HEK293 (cell line): ENCODE measurements around the gene WDR7.

Experiments used
- CTCF ChIA-PET: fragments of 350-600 bp; formaldehyde crosslinking; extraction: SDS; loops from one replicate; lab custom pipeline; 2021; ENCODE audit warnings: antibody characterized with exemption; lab: Yijun Ruan, JAX
- POLR2A ChIA-PET: fragments of 300-600 bp; formaldehyde crosslinking; extraction: SDS; loops from one replicate; lab custom pipeline; 2020; ENCODE audit warnings: antibody characterized with exemption, inconsistent platforms; lab: Yijun Ruan, JAX
- H3K27ac ChIP-seq: fragments of 200-500 bp; sonication (Bioruptor generic); 2 replicates; pipeline ENCODE4 v1.5.1; 2014; ENCODE audit warnings: low read depth, low read length, control low read depth, inconsistent platforms; ENCODE audit errors: extremely low read depth
- H3K36me3 ChIP-seq, 2 experiments: fragments of 200-500 bp in 1 of 2; sonication (Bioruptor generic) in 1 of 2; 1 replicate in 1 of 2; 2 replicates in 1 of 2; pipeline ENCODE4 v1.5.1; 2014 to 2017; ENCODE audit warnings: inconsistent platforms in 2 of 2, low read length in 2 of 2; ENCODE audit not compliant: control insufficient read depth in 2 of 2, insufficient read depth in 1 of 2
- H3K4me1 ChIP-seq: fragments of 200-500 bp; sonication (Bioruptor generic); 2 replicates; pipeline ENCODE4 v1.5.1; 2014; ENCODE audit warnings: mild to moderate bottlenecking, low read length, inconsistent platforms; ENCODE audit not compliant: control insufficient read depth, insufficient read depth
- H3K4me3 ChIP-seq: 2 replicates; pipeline ENCODE4 v1.5.1; 2011; ENCODE audit warnings: low read depth, mild to moderate bottlenecking, control low read depth, low read length, moderate library complexity
- H3K9me3 ChIP-seq: fragments of 200-500 bp; sonication (Bioruptor generic); 2 replicates; pipeline ENCODE4 v1.5.1; 2014; ENCODE audit warnings: low read depth, low read length, inconsistent platforms; ENCODE audit not compliant: control insufficient read depth, insufficient read depth
- GLI4 ChIP-seq: fragments of 450-650 bp; formaldehyde crosslinking; IDR thresholded peaks from 2 replicates; pipeline ENCODE4 v1.5.1; 2016; ENCODE audit warnings: missing biosample characterization, missing genetic modification characterization
- RBAK ChIP-seq: fragments of 450-650 bp; formaldehyde crosslinking; IDR thresholded peaks from 2 replicates; pipeline ENCODE4 v1.5.1; 2016; ENCODE audit warnings: missing biosample characterization, missing genetic modification characterization
- SALL2 ChIP-seq: fragments of 450-650 bp; formaldehyde crosslinking; IDR thresholded peaks from 2 replicates; pipeline ENCODE4 v1.5.0; 2017; ENCODE audit warnings: missing biosample characterization, mild to moderate bottlenecking, missing genetic modification characterization, borderline replicate concordance
- TCF7L2 ChIP-seq: IDR thresholded peaks from 2 replicates; pipeline ENCODE4 v1.6.1; 2011; ENCODE audit warnings: low read depth, mild to moderate bottlenecking, inconsistent platforms, low read length, moderate library complexity, borderline replicate concordance
- ZEB2 ChIP-seq: fragments of 450-650 bp; formaldehyde crosslinking; IDR thresholded peaks from 2 replicates; pipeline ENCODE4 v1.5.1; 2016; ENCODE audit warnings: missing biosample characterization, missing genetic modification characterization
- ZIC2 ChIP-seq: fragments of 450-650 bp; formaldehyde crosslinking; IDR thresholded peaks from 2 replicates; pipeline ENCODE4 v1.5.1; 2016; ENCODE audit warnings: missing biosample characterization, missing genetic modification characterization
- ZNF174 ChIP-seq: fragments of 450-650 bp; formaldehyde crosslinking; IDR thresholded peaks from 2 replicates; pipeline ENCODE4 v1.5.0; 2017; ENCODE audit warnings: missing biosample characterization, mild to moderate bottlenecking, missing genetic modification characterization
- ZNF2 ChIP-seq: fragments of 450-650 bp; formaldehyde crosslinking; IDR thresholded peaks from 2 replicates; pipeline ENCODE4 v1.5.1; 2016; ENCODE audit warnings: missing biosample characterization, missing genetic modification characterization
- ZNF221 ChIP-seq: fragments of 450-650 bp; formaldehyde crosslinking; IDR thresholded peaks from 2 replicates; pipeline ENCODE4 v1.5.1; 2017; ENCODE audit warnings: missing biosample characterization, missing genetic modification characterization, borderline replicate concordance
- ZNF24 ChIP-seq: fragments of 450-650 bp; formaldehyde crosslinking; IDR thresholded peaks from 2 replicates; pipeline ENCODE4 v1.5.1; 2016; ENCODE audit warnings: missing biosample characterization, missing genetic modification characterization
- ZNF394 ChIP-seq: fragments of 450-650 bp; formaldehyde crosslinking; IDR thresholded peaks from 2 replicates; pipeline ENCODE4 v1.5.1; 2016; ENCODE audit warnings: missing biosample characterization, missing genetic modification characterization, mild to moderate bottlenecking, moderate library complexity, borderline replicate concordance
- ZNF416 ChIP-seq: fragments of 450-650 bp; formaldehyde crosslinking; IDR thresholded peaks from 2 replicates; pipeline ENCODE4 v1.5.1; 2016; ENCODE audit warnings: missing biosample characterization, missing genetic modification characterization
- ZNF529 ChIP-seq: fragments of 450-650 bp; formaldehyde crosslinking; IDR thresholded peaks from 2 replicates; pipeline ENCODE4 v1.5.1; 2017; ENCODE audit warnings: missing genetic modification characterization, missing biosample characterization; ENCODE audit not compliant: insufficient replicate concordance
- ZNF549 ChIP-seq: fragments of 450-650 bp; IDR thresholded peaks from 2 replicates; pipeline ENCODE4 v1.5.1; 2018; ENCODE audit warnings: missing biosample characterization, missing genetic modification characterization, mild to moderate bottlenecking, inconsistent platforms, moderate library complexity
- ZNF555 ChIP-seq: fragments of 450-650 bp; formaldehyde crosslinking; conservative IDR thresholded peaks from 2 replicates; pipeline ENCODE4 v1.5.1; 2017; ENCODE audit warnings: missing biosample characterization, mild to moderate bottlenecking, missing genetic modification characterization, inconsistent platforms
- ZNF561 ChIP-seq: fragments of 450-650 bp; IDR thresholded peaks from 2 replicates; pipeline ENCODE4 v1.5.1; 2018; ENCODE audit warnings: missing biosample characterization, missing genetic modification characterization, borderline replicate concordance
- TF ChIP-seq, protein P1 (sequence below): fragments of 450-650 bp; formaldehyde crosslinking; IDR thresholded peaks from 2 replicates; pipeline ENCODE4 v1.5.1; 2016; ENCODE audit warnings: missing biosample characterization, missing genetic modification characterization, low read depth
- TF ChIP-seq, protein P2 (sequence below): fragments of 450-650 bp; formaldehyde crosslinking; IDR thresholded peaks from 2 replicates; pipeline ENCODE4 v1.5.1; 2016; ENCODE audit warnings: missing biosample characterization, missing genetic modification characterization
- TF ChIP-seq, protein P3 (sequence below): fragments of 450-650 bp; formaldehyde crosslinking; IDR thresholded peaks from 2 replicates; pipeline ENCODE4 v1.5.1; 2016; ENCODE audit warnings: missing biosample characterization, missing genetic modification characterization, low read depth
- TF ChIP-seq, protein P4 (sequence below): fragments of 450-650 bp; formaldehyde crosslinking; IDR thresholded peaks from 2 replicates; pipeline ENCODE4 v1.5.1; 2016; ENCODE audit warnings: missing biosample characterization, missing genetic modification characterization

WDR7 gene

DNA sequence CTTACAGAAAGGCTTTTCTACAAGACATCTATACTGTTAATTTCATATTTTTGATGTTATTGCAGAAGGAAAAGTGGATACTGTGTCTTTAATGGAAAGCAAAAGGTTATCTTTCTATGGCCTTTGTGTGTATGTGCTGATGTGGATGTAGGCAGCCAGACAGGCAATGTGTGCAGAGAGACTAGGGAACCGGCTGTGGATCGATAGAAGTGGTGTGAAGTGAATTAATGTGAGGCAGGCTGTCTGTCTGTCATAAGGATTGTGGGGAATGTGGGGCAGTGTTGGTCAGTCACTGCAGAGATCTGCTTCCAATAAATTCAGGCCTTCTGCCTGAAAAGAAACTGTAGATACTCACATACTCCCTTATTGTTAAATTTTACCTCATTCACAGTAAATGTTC is 156.7 kb downstream of the WDR7 start (continued):
- TF ChIP-seq, protein P1, sequence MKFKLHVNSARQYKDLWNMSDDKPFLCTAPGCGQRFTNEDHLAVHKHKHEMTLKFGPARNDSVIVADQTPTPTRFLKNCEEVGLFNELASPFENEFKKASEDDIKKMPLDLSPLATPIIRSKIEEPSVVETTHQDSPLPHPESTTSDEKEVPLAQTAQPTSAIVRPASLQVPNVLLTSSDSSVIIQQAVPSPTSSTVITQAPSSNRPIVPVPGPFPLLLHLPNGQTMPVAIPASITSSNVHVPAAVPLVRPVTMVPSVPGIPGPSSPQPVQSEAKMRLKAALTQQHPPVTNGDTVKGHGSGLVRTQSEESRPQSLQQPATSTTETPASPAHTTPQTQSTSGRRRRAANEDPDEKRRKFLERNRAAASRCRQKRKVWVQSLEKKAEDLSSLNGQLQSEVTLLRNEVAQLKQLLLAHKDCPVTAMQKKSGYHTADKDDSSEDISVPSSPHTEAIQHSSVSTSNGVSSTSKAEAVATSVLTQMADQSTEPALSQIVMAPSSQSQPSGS (tag by site-specific recombination) = no peak
- no peak for TF ChIP-seq ZNF555 (tag by site-specific recombination)

DNA sequence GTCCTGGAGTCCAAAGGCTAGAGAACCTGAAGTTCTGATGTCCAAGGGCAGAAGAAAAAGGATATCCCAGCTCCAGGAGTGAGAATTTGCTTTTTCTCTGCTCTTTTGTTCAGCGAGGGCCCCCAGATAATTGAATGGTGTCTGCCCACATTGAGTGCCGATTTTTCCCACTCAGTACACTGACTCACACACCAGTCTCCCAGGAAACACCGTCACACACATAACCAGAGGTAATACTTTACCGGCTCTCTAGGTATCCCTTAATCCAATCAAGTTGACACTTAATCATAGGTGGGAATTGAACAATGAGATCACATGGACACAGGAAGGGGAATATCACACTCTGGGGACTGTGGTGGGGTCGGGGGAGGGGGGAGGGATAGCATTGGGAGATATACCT is 161.5 kb downstream of the WDR7 start:
- CTCF ChIA-PET = no interaction called here
- no peak overlapping the region for H3K27ac ChIP-seq
- POLR2A ChIA-PET = no interaction called here
- H3K4me3 ChIP-seq = no peak overlapping the region
- no peaks in the 10 kb centered on the region for H3K9me3 ChIP-seq
- H3K36me3 ChIP-seq = no peaks in the 10 kb centered on the region; a peak in 1 of 3 replicates
- TF ChIP-seq ZNF2 (tag by site-specific recombination) (no peak), ZNF394 (tag by site-specific recombination) (no peak), RBAK (tag by site-specific recombination) (no peak), ZNF174 (tag by site-specific recombination) (no peak), ZNF416 (tag by site-specific recombination) (no peak), ZNF221 (no peak), ZEB2 (tag by site-specific recombination) (no peak), ZIC2 (tag by site-specific recombination) (no peak), TCF7L2 (no peak), ZNF561 (no peak), SALL2 (tag by site-specific recombination) (no peak), ZNF549 (tag by site-specific recombination) (no peak), GLI4 (tag by site-specific recombination) (no peak), ZNF529 (tag by site-specific recombination) (no peak), ZNF24 (tag by site-specific recombination) (no peak)
- TF ChIP-seq, protein P2, sequence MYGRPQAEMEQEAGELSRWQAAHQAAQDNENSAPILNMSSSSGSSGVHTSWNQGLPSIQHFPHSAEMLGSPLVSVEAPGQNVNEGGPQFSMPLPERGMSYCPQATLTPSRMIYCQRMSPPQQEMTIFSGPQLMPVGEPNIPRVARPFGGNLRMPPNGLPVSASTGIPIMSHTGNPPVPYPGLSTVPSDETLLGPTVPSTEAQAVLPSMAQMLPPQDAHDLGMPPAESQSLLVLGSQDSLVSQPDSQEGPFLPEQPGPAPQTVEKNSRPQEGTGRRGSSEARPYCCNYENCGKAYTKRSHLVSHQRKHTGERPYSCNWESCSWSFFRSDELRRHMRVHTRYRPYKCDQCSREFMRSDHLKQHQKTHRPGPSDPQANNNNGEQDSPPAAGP = no peak
- TF ChIP-seq, protein P3, sequence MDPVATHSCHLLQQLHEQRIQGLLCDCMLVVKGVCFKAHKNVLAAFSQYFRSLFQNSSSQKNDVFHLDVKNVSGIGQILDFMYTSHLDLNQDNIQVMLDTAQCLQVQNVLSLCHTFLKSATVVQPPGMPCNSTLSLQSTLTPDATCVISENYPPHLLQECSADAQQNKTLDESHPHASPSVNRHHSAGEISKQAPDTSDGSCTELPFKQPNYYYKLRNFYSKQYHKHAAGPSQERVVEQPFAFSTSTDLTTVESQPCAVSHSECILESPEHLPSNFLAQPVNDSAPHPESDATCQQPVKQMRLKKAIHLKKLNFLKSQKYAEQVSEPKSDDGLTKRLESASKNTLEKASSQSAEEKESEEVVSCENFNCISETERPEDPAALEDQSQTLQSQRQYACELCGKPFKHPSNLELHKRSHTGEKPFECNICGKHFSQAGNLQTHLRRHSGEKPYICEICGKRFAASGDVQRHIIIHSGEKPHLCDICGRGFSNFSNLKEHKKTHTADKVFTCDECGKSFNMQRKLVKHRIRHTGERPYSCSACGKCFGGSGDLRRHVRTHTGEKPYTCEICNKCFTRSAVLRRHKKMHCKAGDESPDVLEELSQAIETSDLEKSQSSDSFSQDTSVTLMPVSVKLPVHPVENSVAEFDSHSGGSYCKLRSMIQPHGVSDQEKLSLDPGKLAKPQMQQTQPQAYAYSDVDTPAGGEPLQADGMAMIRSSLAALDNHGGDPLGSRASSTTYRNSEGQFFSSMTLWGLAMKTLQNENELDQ (tag by site-specific recombination) = no peak
- TF ChIP-seq, protein P4, sequence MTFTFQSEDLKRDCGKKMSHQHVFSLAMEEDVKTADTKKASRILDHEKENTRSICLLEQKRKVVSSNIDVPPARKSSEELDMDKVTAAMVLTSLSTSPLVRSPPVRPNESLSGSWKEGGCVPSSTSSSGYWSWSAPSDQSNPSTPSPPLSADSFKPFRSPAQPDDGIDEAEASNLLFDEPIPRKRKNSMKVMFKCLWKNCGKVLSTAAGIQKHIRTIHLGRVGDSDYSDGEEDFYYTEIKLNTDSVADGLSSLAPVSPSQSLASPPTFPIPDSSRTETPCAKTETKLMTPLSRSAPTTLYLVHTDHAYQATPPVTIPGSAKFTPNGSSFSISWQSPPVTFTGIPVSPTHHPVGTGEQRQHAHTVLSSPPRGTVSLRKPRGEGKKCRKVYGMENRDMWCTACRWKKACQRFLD (tag by site-specific recombination) = no peak
- H3K4me1 ChIP-seq = peaks cover 4% of the 10 kb centered on the region; the same call in 1 of the 2 replicates
